Stimulated activated CD8-positive, alpha-beta memory T cell treated with anti-CD3 and anti-CD28 coated beads, Interleukin-15, amount 100 ng/mL, for 1 hour (primary cell): ENCODE data around the gene FUBP1.
"Not testable (repeated sequence)": the region's sequence is repeated elsewhere in the genome, so short reads cannot be mapped to it uniquely, and the experiment has no call there.

Experiments
- DNase-seq: peaks from one replicate; pipeline ENCODE4 v3.0.0-alpha.2; 2020; ENCODE audit warnings: low read depth

Gene FUBP1

GRCh38 chr1:77942400-77943140 is 36.3 kb downstream of the FUBP1 start:
- DNase-seq, result no peak

GRCh38 chr1:77940921-77941570 is 37.8 kb downstream of the FUBP1 start:
- DNase-seq, result no peak

- no peak for DNase-seq
Measured at GRCh38 chr1:77938651-77939050, 40.2 kb downstream of the FUBP1 start.

- no peak for DNase-seq
Measured at GRCh38 chr1:77929806-77930205, 49.1 kb downstream of the FUBP1 start.

GRCh38 chr1:77927414-77927813 is 51.5 kb downstream of the FUBP1 start:
- DNase-seq, result no peak

GRCh38 chr1:77926561-77927357 is 52.1 kb downstream of the FUBP1 start:
- DNase-seq, result no peak

- no peak for DNase-seq
Measured at GRCh38 chr1:77925956-77926355, 52.9 kb downstream of the FUBP1 start.

- DNase-seq, result no peak
Measured at GRCh38 chr1:77925518-77925917, 53.4 kb downstream of the FUBP1 start.

- DNase-seq, result not testable (repeated sequence)
Measured at GRCh38 chr1:77918918-77919317, 60.0 kb downstream of the FUBP1 start.

- no peak for DNase-seq
Measured at GRCh38 chr1:77910116-77910515, 68.8 kb downstream of the FUBP1 start.

- DNase-seq, result no peak
Measured at GRCh38 chr1:77906624-77907023, 72.2 kb downstream of the FUBP1 start.

- no peak for DNase-seq
Measured at GRCh38 chr1:77906019-77906545, 72.8 kb downstream of the FUBP1 start.

- no peak for DNase-seq
Measured at GRCh38 chr1:77905603-77906002, 73.3 kb downstream of the FUBP1 start.

- DNase-seq, result no peak
Measured at GRCh38 chr1:77900687-77901293, 78.1 kb downstream of the FUBP1 start.

GRCh38 chr1:77899647-77900320 is 79.1 kb downstream of the FUBP1 start:
- DNase-seq, result no peak
